A673 (cell line): ENCODE measurements around the gene GXYLT1.

Experiments
- EZH2 ChIP-seq: fragments of 200-600 bp; sonication (generic); IDR thresholded peaks from 2 replicates; pipeline ENCODE4 v1.6.1; 2017; ENCODE audit warnings: borderline replicate concordance, low read depth, mild to moderate bottlenecking, mixed read lengths, antibody characterized with exemption, low read length; ENCODE audit not compliant: poor library complexity, severe bottlenecking
- TF ChIP-seq, protein P1 (sequence below): fragments of 300-800, 200-600 bp; sonication (generic); conservative IDR thresholded peaks from 2 replicates; pipeline ENCODE4 v1.5.1; 2017; ENCODE audit warnings: low read depth, mild to moderate bottlenecking, antibody characterized with exemption, low read length, moderate library complexity, mixed read lengths

DNA sequence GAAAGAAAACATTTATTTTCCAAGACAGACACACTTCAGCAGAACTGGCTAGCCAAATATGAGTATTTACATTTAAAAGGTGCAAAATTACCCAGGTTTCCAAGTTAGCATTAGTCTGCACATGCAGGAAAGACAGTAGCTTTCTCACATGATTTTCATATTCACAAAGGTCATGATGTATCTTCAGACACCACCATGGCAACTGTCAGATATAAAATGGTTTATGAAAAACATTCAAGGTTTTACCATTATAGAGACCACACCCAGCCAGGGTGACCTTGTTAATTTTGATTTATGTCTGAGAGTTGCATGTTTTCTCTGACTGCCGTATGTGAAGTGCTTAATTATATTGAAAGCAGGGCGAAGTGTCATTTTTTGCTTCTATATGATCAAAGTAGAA lies 91.2 kb downstream of the GXYLT1 start:
- TF ChIP-seq, protein P1, sequence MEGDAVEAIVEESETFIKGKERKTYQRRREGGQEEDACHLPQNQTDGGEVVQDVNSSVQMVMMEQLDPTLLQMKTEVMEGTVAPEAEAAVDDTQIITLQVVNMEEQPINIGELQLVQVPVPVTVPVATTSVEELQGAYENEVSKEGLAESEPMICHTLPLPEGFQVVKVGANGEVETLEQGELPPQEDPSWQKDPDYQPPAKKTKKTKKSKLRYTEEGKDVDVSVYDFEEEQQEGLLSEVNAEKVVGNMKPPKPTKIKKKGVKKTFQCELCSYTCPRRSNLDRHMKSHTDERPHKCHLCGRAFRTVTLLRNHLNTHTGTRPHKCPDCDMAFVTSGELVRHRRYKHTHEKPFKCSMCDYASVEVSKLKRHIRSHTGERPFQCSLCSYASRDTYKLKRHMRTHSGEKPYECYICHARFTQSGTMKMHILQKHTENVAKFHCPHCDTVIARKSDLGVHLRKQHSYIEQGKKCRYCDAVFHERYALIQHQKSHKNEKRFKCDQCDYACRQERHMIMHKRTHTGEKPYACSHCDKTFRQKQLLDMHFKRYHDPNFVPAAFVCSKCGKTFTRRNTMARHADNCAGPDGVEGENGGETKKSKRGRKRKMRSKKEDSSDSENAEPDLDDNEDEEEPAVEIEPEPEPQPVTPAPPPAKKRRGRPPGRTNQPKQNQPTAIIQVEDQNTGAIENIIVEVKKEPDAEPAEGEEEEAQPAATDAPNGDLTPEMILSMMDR: no peak
- TF ChIP-seq EZH2: no peak
